Fibroblast of skin of scalp (primary cell): ENCODE results near the gene UPF1.

ENCODE experiments used
- DNase-seq: peaks from one replicate; pipeline ENCODE4 v3.0.0-alpha.2; 2013

The UPF1 gene

GRCh38 chr19:18858906-18859646, 27.3 kb downstream of the UPF1 start:
- no peak for DNase-seq

- no peak for DNase-seq
These were observed 28.0 kb downstream of the UPF1 start for GRCh38 chr19:18859676-18860301.

- DNase-seq: no peak
These were observed 28.5 kb downstream of the UPF1 start for GRCh38 chr19:18860302-18860700.

- no peak for DNase-seq
These were observed 29.0 kb downstream of the UPF1 start for GRCh38 chr19:18860725-18861124.

GRCh38 chr19:18861235-18861634, 29.5 kb downstream of the UPF1 start:
- DNase-seq: no peak

- no peak for DNase-seq
These were observed 30.2 kb downstream of the UPF1 start for GRCh38 chr19:18861917-18862316.

GRCh38 chr19:18862976-18863842, 31.4 kb downstream of the UPF1 start:
- no peak for DNase-seq

GRCh38 chr19:18863843-18864362, 32.1 kb downstream of the UPF1 start:
- DNase-seq: no peak

GRCh38 chr19:18865106-18865972, 33.6 kb downstream of the UPF1 start:
- DNase-seq: no peak

- peak; percentile 52 for DNase-seq
These were observed 34.4 kb downstream of the UPF1 start for GRCh38 chr19:18865973-18866799.

- DNase-seq: no peak
These were observed 35.0 kb downstream of the UPF1 start for GRCh38 chr19:18866800-18867123.

GRCh38 chr19:18867199-18867598, 35.4 kb downstream of the UPF1 start:
- DNase-seq: no peak

GRCh38 chr19:18867751-18868150, 36.0 kb downstream of the UPF1 start:
- DNase-seq: no peak

- no peak for DNase-seq
These were observed 36.7 kb downstream of the UPF1 start for GRCh38 chr19:18868380-18869022.

GRCh38 chr19:18869023-18869618, 37.4 kb downstream of the UPF1 start:
- DNase-seq: no peak

- no peak for DNase-seq
These were observed 38.2 kb downstream of the UPF1 start for GRCh38 chr19:18869781-18870530.

- DNase-seq: no peak
These were observed 38.9 kb downstream of the UPF1 start for GRCh38 chr19:18870531-18871172.

GRCh38 chr19:18871543-18871942, 39.8 kb downstream of the UPF1 start:
- DNase-seq: no peak

GRCh38 chr19:18875726-18876125, 44.0 kb downstream of the UPF1 start:
- DNase-seq: peak; percentile 31
